Ascending aorta (tissue), 2 donors: Measurements from ENCODE around the gene STX8. TPM values are rescaled to one million over a fixed set of nuclear protein-coding genes. Genes with fewer than 3 reads are reported as not detected.

Source experiments
- DNase-seq, 2 donors: peaks; one replicate each; pipeline ENCODE4 v3.0.0-alpha.2; 2019; ENCODE audit warnings: low spot score in 2 of 2
- H3K27ac ChIP-seq, 2 donors: fragments of 200-600 bp; sonication (generic); one replicate each; pipeline ENCODE4 v1.5.1; 2016 to 2017; ENCODE audit warnings: mild to moderate bottlenecking in 1 of 2
- H3K27me3 ChIP-seq: fragments of 200-600 bp; sonication (generic); one replicate; pipeline ENCODE4 v1.5.1; 2017
- H3K36me3 ChIP-seq, 2 donors: fragments of 200-600 bp; sonication (generic); one replicate each; pipeline ENCODE4 v1.5.1; 2016
- H3K4me1 ChIP-seq, 2 donors: fragments of 200-600 bp; sonication (generic); one replicate each; pipeline ENCODE4 v1.5.1; 2016 to 2017; ENCODE audit warnings: mild to moderate bottlenecking in 1 of 2
- H3K4me3 ChIP-seq, 2 donors: fragments of 200-600 bp; sonication (generic); one replicate each; pipeline ENCODE4 v1.5.1; 2016 to 2017; ENCODE audit warnings: mild to moderate bottlenecking in 1 of 2
- H3K9me3 ChIP-seq, 2 donors: fragments of 200-600 bp; sonication (generic); one replicate each; pipeline ENCODE4 v1.5.1; 2016
- intact Hi-C: fragments of 100-400 bp; cut with DNase I; formaldehyde crosslinking; loops from one replicate; pipeline ENCODE4 v1.15.1; 2023
- total RNA-seq: library from RNA; depleted of rRNA; stranded (reverse); fragments of >200 nt; gene quantifications from one replicate; pipeline ENCODE4 v1.1.0, GENCODE V29; 2016
- TF ChIP-seq, protein P1 (sequence below), 3 experiments: fragments of 200-600 bp in 2 of 3; fragments of 450-650 bp in 1 of 3; sonication (generic) in 2 of 3; IDR thresholded peaks; one replicate each; pipeline ENCODE4 v1.5.1; 2016 to 2019; ENCODE audit warnings: antibody characterized with exemption in 3 of 3, mild to moderate bottlenecking in 1 of 3, moderate library complexity in 1 of 3

STX8 gene
- total RNA-seq, 1 donor from 2014 or later, result 7.6 TPM

DNA sequence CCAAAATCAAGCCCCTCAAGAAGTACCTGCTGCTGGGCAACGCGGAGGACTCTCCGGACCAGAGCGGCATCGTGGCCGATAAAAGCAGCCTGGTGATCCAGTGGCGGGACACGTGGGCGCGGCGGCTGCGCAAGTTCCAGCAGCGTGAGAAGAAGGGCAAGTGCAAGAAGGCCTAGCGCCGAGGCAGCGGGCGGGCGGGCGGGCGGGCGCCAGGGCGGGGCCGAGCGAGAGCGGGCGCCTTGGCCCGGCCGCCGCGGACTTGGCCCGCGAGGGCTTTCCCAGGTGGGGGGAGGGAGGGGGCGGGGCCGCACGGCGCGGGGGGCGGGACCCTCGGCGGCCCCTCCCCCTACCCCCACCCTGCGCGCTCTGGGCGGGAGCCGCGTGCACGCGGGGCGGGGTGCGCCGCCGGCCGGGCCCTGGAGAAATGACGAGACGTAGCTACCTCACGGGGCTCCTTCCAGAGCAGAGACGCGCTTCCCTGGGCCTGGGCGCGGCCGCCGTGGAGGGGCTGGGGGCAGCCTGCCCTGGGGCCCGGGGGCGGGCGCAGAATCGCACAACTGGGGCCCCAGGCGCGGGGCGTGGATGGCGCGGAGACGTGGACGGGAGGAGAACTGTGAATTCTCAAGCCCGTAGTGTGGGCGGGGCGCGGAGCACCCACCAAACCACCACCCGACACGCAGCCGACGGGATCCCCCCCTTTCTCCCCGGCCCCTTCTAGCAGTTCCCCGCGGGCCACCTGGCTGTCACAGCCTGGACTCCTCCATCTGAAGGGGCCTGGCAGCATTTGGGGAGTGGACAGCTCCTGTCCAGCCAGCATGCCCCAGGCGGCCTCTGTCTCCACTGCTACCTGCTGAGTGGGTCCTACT is 335.6 kb downstream of the STX8 start:
- H3K4me3 ChIP-seq, result peak overlapping the region; percentile 65 to 69
- TF ChIP-seq, protein P1, sequence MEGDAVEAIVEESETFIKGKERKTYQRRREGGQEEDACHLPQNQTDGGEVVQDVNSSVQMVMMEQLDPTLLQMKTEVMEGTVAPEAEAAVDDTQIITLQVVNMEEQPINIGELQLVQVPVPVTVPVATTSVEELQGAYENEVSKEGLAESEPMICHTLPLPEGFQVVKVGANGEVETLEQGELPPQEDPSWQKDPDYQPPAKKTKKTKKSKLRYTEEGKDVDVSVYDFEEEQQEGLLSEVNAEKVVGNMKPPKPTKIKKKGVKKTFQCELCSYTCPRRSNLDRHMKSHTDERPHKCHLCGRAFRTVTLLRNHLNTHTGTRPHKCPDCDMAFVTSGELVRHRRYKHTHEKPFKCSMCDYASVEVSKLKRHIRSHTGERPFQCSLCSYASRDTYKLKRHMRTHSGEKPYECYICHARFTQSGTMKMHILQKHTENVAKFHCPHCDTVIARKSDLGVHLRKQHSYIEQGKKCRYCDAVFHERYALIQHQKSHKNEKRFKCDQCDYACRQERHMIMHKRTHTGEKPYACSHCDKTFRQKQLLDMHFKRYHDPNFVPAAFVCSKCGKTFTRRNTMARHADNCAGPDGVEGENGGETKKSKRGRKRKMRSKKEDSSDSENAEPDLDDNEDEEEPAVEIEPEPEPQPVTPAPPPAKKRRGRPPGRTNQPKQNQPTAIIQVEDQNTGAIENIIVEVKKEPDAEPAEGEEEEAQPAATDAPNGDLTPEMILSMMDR (IDR thresholded peaks at IDR 0.05), result no peak
- H3K9me3 ChIP-seq, result no peaks in the 10 kb centered on the region
- peaks cover 21 to 60% of the 10 kb centered on the region in 2 donors for H3K4me1 ChIP-seq
- DNase-seq, result peak; percentile 59 to 91
- peak overlapping the region; percentile 99 to 100 for H3K27ac ChIP-seq
- H3K36me3 ChIP-seq, result no peaks in the 10 kb centered on the region
- intact Hi-C loops, result loop anchor here (2.0 to 5.0 kb wide), 4 partner anchors 21 to 118 kb away; no protein-coding TSS in a partner anchor
- no peaks in the 10 kb centered on the region for H3K27me3 ChIP-seq

DNA sequence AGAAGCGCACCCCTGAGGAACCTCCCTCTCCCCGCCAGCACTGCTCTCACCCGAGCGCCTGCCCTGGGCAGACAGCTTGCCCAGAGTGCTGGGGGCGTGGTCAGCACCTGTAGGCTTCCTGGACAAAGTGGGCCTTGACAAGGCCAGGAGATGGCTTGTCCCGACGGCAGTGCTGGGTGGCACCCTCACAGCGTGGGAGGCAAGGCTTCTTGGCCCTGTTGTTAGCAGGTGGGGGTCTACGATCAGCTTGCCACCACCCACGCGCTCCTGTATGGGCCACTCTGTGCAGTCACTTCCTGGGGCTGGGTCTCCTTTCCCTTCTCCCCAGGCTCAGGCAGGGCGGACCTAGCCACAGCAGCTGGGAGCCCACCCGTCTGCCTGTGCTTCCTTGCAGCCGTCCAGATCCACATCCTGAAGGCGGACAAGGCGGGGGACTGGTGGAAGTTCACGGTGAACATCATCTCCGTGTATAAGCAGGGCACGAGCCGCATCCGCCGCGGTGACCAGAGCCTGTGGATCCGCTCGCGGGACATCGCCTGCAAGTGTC is 336.3 kb downstream of the STX8 start:
- H3K27me3 ChIP-seq, result no peaks in the 10 kb centered on the region
- intact Hi-C loops, result loop anchor here (5.0 kb wide), 1 partner anchor 53 kb away; no protein-coding TSS in a partner anchor
- peaks cover 21 to 56% of the 10 kb centered on the region in 2 donors for H3K4me1 ChIP-seq

DNA sequence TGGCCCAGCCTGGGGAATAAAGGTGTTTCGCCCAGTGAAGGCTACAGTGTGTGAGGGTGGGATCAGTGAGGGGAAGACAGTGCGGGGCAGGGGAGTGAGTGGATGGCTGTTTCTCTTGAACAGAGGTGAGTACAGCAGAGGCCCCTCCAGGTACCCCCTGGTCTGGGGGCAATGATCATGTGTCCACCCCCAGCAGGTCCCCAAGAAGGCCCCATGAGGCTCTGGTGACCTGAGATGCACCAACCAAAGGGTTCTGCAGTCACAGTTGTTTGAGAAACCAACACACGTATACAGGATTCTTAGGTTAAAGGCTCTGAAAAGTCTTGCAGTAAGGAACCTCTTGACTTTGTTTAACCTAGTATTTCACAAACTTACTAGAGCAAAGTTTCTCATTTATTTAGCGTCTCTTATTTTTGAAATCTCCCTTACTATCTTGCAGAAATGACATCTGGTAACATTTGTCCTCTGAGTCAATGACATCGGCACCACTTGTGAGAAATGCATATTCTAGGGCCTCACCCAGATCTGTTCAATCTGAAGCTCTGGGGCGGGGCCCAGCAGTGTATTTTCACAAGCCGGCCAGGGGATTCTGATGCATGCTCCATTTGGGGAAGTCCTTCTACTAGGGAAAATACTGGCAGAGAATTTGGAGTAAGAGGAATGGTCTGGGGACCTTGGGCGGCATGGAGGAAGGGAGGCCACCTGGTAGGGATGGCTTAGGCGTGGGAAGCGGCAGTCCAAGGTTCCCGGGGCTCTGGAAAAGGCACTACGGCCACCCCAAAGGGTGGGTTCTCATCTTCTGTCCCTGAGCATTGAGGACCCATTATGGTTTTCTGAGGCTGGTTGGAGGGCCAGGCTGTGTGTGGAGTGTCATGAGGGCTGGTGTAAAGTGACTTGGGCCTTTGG is 337.0 kb downstream of the STX8 start:
- intact Hi-C loops, result loop anchor here (5.0 kb wide), 1 partner anchor 54 kb away; no protein-coding TSS in a partner anchor

More for the DNA sequence above, 336.3 kb downstream of the STX8 start:
- Histone ChIP-seq H3K4me3 (peak overlapping the region; percentile 65 to 69), H3K9me3 (no peaks in the 10 kb centered on the region), H3K27ac (peak overlapping the region; percentile 94 to 96), H3K36me3 (no peaks in the 10 kb centered on the region)
- TF ChIP-seq, protein P1 (IDR thresholded peaks at IDR 0.05), result no peak
- no peak for DNase-seq

DNA sequence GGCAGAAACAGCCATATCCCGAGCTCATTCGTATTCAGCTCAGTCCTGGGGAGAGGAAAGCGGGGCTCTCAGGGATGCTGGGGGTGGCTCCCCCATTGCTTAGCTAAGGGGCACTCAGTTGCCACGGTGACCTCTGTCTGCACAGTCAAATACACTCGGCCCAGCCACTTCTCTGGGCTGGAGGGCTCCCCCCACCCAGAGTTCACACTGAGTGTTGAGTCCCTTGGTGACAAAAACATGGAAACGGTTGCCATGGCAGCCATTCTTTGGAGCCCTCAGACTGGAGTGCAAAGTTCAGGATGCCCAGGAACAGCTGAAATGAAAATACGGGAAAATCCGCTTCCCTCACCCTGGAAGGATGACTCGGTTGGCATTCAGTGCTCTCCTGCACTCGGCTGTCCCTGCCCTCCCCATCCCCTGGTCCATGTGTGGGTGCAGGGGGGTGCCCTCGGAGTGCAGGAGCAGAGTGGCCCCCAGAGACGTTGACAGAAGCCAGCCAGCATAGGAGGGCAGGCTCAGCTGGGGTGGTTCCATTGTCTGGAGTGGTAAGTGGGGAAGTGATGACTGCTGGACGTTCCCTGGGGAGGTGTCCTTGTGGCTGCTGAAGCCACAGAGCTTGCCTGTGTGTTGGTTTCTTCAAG is 337.8 kb downstream of the STX8 start:
- intact Hi-C loops, result loop anchor here (5.0 kb wide), 1 partner anchor 55 kb away; no protein-coding TSS in a partner anchor
- H3K27ac ChIP-seq, result peak overlapping the region; percentile 94 to 96
- H3K36me3 ChIP-seq, result no peaks in the 10 kb centered on the region
- TF ChIP-seq, protein P1 (IDR thresholded peaks at IDR 0.05), result no peak
- H3K4me1 ChIP-seq, result peaks cover 13 to 42% of the 10 kb centered on the region in 2 donors
- peak in 1 of 2 donors; percentile 80 for DNase-seq
- no peaks in the 10 kb centered on the region for H3K27me3 ChIP-seq
- H3K4me3 ChIP-seq, result no peak overlapping the region
- H3K9me3 ChIP-seq, result no peaks in the 10 kb centered on the region

More for the DNA sequence above, 337.0 kb downstream of the STX8 start:
- Histone ChIP-seq H3K4me3 (peak overlapping the region; percentile 65 to 69), H3K27me3 (no peaks in the 10 kb centered on the region), H3K4me1 (peaks cover 16 to 49% of the 10 kb centered on the region in 2 donors), H3K36me3 (no peaks in the 10 kb centered on the region), H3K9me3 (no peaks in the 10 kb centered on the region), H3K27ac (peak overlapping the region; percentile 94 to 96)
- DNase-seq, result no peak
- TF ChIP-seq, protein P1 (IDR thresholded peaks at IDR 0.05), result no peak

DNA sequence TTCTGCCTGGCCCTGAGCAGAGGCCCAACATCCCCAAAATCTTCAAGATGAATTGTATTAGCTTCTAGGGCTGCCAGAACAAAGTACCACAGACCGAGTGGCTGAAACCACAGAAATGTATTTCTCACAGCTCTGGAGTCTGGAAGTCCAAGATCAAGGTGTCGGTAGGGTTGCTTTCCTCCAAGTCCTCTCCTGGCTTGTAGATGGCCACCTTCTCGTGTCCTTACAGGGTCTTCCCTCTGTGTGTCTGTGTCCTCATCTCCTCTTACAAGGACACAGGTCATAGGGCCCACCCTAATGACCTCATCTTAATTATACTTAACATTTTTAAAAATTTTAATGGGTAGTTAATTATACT is 338.6 kb downstream of the STX8 start:
- DNase-seq, result no peak
- Histone ChIP-seq H3K36me3 (no peaks in the 10 kb centered on the region), H3K4me3 (no peak overlapping the region), H3K9me3 (no peaks in the 10 kb centered on the region), H3K4me1 (peaks cover 13 to 36% of the 10 kb centered on the region in 2 donors), H3K27ac (peak overlapping the region; percentile 94 to 96), H3K27me3 (no peaks in the 10 kb centered on the region)
- intact Hi-C loops, result loop anchor here (5.0 kb wide), 1 partner anchor 55 kb away; no protein-coding TSS in a partner anchor
- TF ChIP-seq, protein P1 (IDR thresholded peaks at IDR 0.05), result no peak
